A673 (cell line): ENCODE results near the gene PTPN11.

Experiments
- EZH2 ChIP-seq: fragments of 200-600 bp; sonication (generic); IDR thresholded peaks from 2 replicates; pipeline ENCODE4 v1.6.1; 2017; ENCODE audit warnings: borderline replicate concordance, low read depth, mild to moderate bottlenecking, mixed read lengths, antibody characterized with exemption, low read length; ENCODE audit not compliant: poor library complexity, severe bottlenecking
- TF ChIP-seq, protein P1 (sequence below): fragments of 300-800, 200-600 bp; sonication (generic); conservative IDR thresholded peaks from 2 replicates; pipeline ENCODE4 v1.5.1; 2017; ENCODE audit warnings: low read depth, mild to moderate bottlenecking, antibody characterized with exemption, low read length, moderate library complexity, mixed read lengths

DNA sequence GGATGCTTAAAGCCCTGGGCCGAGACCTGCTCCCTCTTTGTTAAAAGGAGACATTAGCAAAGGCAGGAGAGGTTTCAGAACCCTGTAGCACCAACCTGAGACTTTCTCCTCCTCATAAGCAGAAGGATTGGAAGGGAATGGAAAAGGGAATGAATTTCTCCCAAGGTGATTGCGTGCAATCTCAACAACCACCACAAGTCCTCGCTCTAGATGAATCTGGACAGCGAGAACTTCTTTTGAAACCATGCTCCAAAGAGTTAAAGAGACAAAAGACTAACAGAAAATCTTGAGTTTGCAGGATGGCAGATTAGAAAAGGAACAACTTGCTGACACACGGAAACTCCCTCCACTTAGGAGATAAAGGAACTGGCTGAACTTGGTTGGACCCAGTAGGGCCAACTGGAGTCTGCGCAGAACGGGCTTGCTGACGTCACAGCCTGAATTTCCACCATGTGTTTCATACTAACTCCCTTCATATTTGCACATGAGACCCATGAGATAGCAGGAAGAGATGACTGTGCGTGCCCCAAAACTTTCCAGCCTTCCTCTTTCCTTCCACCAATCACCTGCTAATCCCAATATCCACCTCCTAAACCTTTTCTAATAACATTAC is 137.0 kb downstream of the PTPN11 start:
- TF ChIP-seq, protein P1, sequence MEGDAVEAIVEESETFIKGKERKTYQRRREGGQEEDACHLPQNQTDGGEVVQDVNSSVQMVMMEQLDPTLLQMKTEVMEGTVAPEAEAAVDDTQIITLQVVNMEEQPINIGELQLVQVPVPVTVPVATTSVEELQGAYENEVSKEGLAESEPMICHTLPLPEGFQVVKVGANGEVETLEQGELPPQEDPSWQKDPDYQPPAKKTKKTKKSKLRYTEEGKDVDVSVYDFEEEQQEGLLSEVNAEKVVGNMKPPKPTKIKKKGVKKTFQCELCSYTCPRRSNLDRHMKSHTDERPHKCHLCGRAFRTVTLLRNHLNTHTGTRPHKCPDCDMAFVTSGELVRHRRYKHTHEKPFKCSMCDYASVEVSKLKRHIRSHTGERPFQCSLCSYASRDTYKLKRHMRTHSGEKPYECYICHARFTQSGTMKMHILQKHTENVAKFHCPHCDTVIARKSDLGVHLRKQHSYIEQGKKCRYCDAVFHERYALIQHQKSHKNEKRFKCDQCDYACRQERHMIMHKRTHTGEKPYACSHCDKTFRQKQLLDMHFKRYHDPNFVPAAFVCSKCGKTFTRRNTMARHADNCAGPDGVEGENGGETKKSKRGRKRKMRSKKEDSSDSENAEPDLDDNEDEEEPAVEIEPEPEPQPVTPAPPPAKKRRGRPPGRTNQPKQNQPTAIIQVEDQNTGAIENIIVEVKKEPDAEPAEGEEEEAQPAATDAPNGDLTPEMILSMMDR: no peak
- TF ChIP-seq EZH2: no peak
